Suprapubic skin (tissue), 4 donors: Measurements from ENCODE around the gene GTF3C2. TPM values are rescaled to one million over a fixed set of nuclear protein-coding genes. Genes with fewer than 3 reads are reported as not detected.

Experiments used
- DNase-seq, 2 donors: peaks; one replicate each; pipeline ENCODE4 v3.0.0-alpha.2; 2019; ENCODE audit warnings: low spot score in 2 of 2
- H3K27ac ChIP-seq: fragments of 200-600 bp; sonication (generic); one replicate; pipeline ENCODE4 v1.5.1; 2019
- H3K27me3 ChIP-seq: fragments of 200-600 bp; sonication (generic); one replicate; pipeline ENCODE4 v1.5.1; 2019
- H3K36me3 ChIP-seq: fragments of 200-600 bp; sonication (generic); one replicate; pipeline ENCODE4 v1.5.1; 2019
- H3K4me1 ChIP-seq: fragments of 200-600 bp; sonication (generic); one replicate; pipeline ENCODE4 v1.5.1; 2019
- H3K4me3 ChIP-seq: fragments of 200-600 bp; sonication (generic); one replicate; pipeline ENCODE4 v1.5.1; 2019; ENCODE audit warnings: mild to moderate bottlenecking
- H3K9me3 ChIP-seq: fragments of 200-600 bp; sonication (generic); one replicate; pipeline ENCODE4 v1.5.1; 2019
- EP300 ChIP-seq: sonication (generic); formaldehyde crosslinking; IDR thresholded peaks from one replicate; pipeline ENCODE4 v1.6.1; 2017; ENCODE audit warnings: antibody characterized with exemption
- POLR2A ChIP-seq, 2 donors: fragments of 450-650 bp; IDR thresholded peaks; one replicate each; pipeline ENCODE4 v1.6.1; 2017; ENCODE audit warnings: antibody characterized with exemption in 2 of 2, mild to moderate bottlenecking in 2 of 2, moderate library complexity in 2 of 2
- POLR2AphosphoS5 ChIP-seq, 3 donors: sonication (generic); formaldehyde crosslinking; IDR thresholded peaks; one replicate each; pipeline ENCODE4 v1.6.1; 2017; ENCODE audit warnings: antibody characterized with exemption in 3 of 3
- WGBS: methylation state at CpG from one replicate; pipeline ENCODE4 v1.1.5; 2018; 5-methylcytosine and 5-hydroxymethylcytosine counted together
- total RNA-seq, 4 donors: library from RNA; depleted of rRNA; stranded (reverse); fragments of >200 nt; gene quantifications; one replicate each; pipeline ENCODE4 v1.1.0, GENCODE V29; 2016
- TF ChIP-seq, protein P1 (sequence below), 2 donors: fragments of 200-600 bp in 1 of 2; fragments of 450-650 bp in 1 of 2; sonication (generic) in 1 of 2; IDR thresholded peaks; one replicate each; pipeline ENCODE4 v1.5.1; 2016 to 2019; ENCODE audit warnings: antibody characterized with exemption in 2 of 2, mild to moderate bottlenecking in 1 of 2, moderate library complexity in 1 of 2

GTF3C2 gene
- total RNA-seq, 4 donors from 2014 or later = 53.8 to 160 (median 75.9) TPM

DNA sequence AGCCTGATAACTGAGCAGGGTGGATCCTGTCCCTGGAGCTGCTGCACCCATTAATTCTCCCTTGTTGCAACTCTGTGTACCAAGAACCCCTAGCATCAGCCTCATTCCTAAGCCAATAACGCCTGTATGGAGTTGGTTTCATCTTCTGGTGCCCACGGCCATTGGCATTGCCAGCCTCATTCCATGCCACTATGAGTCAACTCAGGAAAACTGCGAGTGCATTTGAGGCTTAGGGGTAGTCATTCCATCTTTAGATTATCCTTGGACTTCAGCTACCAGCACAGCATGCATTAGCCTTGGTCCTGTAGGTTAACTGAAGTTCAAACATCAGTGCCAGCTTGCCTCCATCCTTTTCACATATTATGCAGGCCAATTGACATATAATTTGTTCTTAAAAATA lies 75.7 kb downstream of the GTF3C2 start:
- DNase-seq = no peak
- Histone ChIP-seq H3K4me1 (no peaks in the 10 kb centered on the region), H3K27ac (no peak overlapping the region), H3K9me3 (no peaks in the 10 kb centered on the region), H3K4me3 (no peak overlapping the region), H3K27me3 (peaks cover 10% of the 10 kb centered on the region), H3K36me3 (no peaks in the 10 kb centered on the region)
- 79% methylated on average over 3 of the region's 3 CpGs for WGBS
- TF ChIP-seq, protein P1, sequence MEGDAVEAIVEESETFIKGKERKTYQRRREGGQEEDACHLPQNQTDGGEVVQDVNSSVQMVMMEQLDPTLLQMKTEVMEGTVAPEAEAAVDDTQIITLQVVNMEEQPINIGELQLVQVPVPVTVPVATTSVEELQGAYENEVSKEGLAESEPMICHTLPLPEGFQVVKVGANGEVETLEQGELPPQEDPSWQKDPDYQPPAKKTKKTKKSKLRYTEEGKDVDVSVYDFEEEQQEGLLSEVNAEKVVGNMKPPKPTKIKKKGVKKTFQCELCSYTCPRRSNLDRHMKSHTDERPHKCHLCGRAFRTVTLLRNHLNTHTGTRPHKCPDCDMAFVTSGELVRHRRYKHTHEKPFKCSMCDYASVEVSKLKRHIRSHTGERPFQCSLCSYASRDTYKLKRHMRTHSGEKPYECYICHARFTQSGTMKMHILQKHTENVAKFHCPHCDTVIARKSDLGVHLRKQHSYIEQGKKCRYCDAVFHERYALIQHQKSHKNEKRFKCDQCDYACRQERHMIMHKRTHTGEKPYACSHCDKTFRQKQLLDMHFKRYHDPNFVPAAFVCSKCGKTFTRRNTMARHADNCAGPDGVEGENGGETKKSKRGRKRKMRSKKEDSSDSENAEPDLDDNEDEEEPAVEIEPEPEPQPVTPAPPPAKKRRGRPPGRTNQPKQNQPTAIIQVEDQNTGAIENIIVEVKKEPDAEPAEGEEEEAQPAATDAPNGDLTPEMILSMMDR (IDR thresholded peaks at IDR 0.05) = no peak
- TF ChIP-seq EP300 (no peak), POLR2A (IDR thresholded peaks at IDR 0.05) (no peak)

DNA sequence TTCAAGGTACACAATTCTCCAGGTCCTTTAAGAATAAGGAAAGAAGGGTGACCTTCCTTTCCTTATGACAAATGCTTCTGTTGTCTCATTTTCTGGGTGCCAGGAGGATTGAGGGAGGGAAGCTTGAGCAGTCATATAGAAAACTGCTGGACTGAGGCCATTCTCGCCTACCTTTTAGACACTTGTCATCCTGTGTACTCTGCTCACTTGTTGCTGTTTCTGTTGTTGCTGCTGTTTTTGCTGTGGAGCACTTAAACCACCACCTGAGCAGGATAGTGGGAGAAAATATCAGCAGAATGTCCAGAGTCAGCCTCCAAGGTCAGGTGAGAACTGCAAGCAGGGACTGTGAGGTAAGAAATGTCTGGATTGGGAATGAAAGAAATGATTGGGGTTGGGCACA lies 78.6 kb downstream of the GTF3C2 start:
- Histone ChIP-seq H3K36me3 (no peaks in the 10 kb centered on the region), H3K27ac (no peak overlapping the region), H3K27me3 (peaks cover 14% of the 10 kb centered on the region), H3K4me3 (no peak overlapping the region), H3K9me3 (no peaks in the 10 kb centered on the region), H3K4me1 (no peaks in the 10 kb centered on the region)
- no peak for DNase-seq
- TF ChIP-seq, protein P1 (IDR thresholded peaks at IDR 0.05) = no peak
- TF ChIP-seq POLR2AphosphoS5 (IDR thresholded peaks at IDR 0.05) = no peak
- no peak for TF ChIP-seq POLR2A (IDR thresholded peaks at IDR 0.05)
- no peak for TF ChIP-seq EP300
- 77% methylated on average over 1 of the region's 1 CpG for WGBS

Other genes starting within 250 kb of the GTF3C2 start
- gene CGREF1, start 237.6 kb downstream of the GTF3C2 start, total RNA-seq = 1 to 10 TPM; 1.1 to 4.2 (median 2.6) TPM
- not detected for gene ABHD1, start 232.9 kb downstream of the GTF3C2 start, total RNA-seq
- 10 to 100 TPM; 40.0 to 55.3 (median 47.1) TPM for gene PREB, start 222.1 kb downstream of the GTF3C2 start, total RNA-seq
- gene PRR30, start 217.4 kb downstream of the GTF3C2 start, total RNA-seq = not detected
- under 1 TPM in 1 of 4 donors, not detected in 3; 0.11 TPM for gene TCF23, start 207.8 kb downstream of the GTF3C2 start, total RNA-seq
- gene ATRAID, start 144.7 kb downstream of the GTF3C2 start, total RNA-seq = 100 to 1,000 TPM; 109 to 177 (median 141) TPM
- 10 to 100 TPM; 30.4 to 33.4 (median 33.1) TPM for gene SLC5A6, start 144.5 kb downstream of the GTF3C2 start, total RNA-seq
- gene CAD, start 139.4 kb downstream of the GTF3C2 start, total RNA-seq = 10 to 100 TPM; 33.7 to 64.8 (median 42.1) TPM
- gene SLC30A3, start 93.7 kb downstream of the GTF3C2 start, total RNA-seq = not detected
- not detected for gene DNAJC5G, start 81.3 kb downstream of the GTF3C2 start, total RNA-seq
- gene TRIM54, start 74.3 kb downstream of the GTF3C2 start, total RNA-seq = not detected
- 1 to 10 TPM in 2 of 4 donors, not detected in 2; 2.1 to 3.9 TPM for gene UCN, start 48.3 kb downstream of the GTF3C2 start, total RNA-seq
- gene MPV17, start 33.7 kb downstream of the GTF3C2 start, total RNA-seq = 10 to 100 TPM; 51.8 to 87.5 (median 68.4) TPM
- 10 to 100 TPM; 34.3 to 68.2 (median 48.5) TPM for gene EIF2B4, start 13.6 kb upstream of the GTF3C2 start, total RNA-seq
- 10 to 100 TPM; 73.4 to 89.8 (median 76.4) TPM for gene SNX17, start 13.9 kb upstream of the GTF3C2 start, total RNA-seq
- 10 to 100 TPM in 3 of 4 donors, 1 to 10 TPM in 1; 7.6 to 16.7 (median 11.7) TPM for gene ZNF513, start 24.0 kb upstream of the GTF3C2 start, total RNA-seq
- gene PPM1G, start 52.8 kb upstream of the GTF3C2 start, total RNA-seq = 10 to 100 TPM; 37.4 to 54.1 (median 49.3) TPM
- 10 to 100 TPM; 66.8 to 84.3 (median 77.0) TPM for gene NRBP1, start 71.9 kb upstream of the GTF3C2 start, total RNA-seq
- gene KRTCAP3, start 85.6 kb upstream of the GTF3C2 start, total RNA-seq = 10 to 100 TPM; 31.0 to 50.1 (median 42.2) TPM
- 10 to 100 TPM; 21.6 to 70.0 (median 27.4) TPM for gene IFT172, start 133.0 kb upstream of the GTF3C2 start, total RNA-seq
- 1 to 10 TPM; 4.7 to 8.0 (median 5.5) TPM for gene FNDC4, start 138.4 kb upstream of the GTF3C2 start, total RNA-seq
- gene GCKR, start 140.1 kb upstream of the GTF3C2 start, total RNA-seq = 1 to 10 TPM in 1 of 4 donors, under 1 TPM in 2, not detected in 1; 0.56 to 1.0 (median 0.64) TPM
- 10 to 100 TPM in 3 of 4 donors, 1 to 10 TPM in 1; 8.1 to 23.5 (median 20.6) TPM for gene ZNF512, start 226.3 kb upstream of the GTF3C2 start, total RNA-seq